Measurements from ENCODE around the gene DLG1. TPM values are rescaled to one million over a fixed set of nuclear protein-coding genes. Genes with fewer than 3 reads are reported as not detected.
A peak's percentile ranks its signal among the peaks of the same experiment; 100 is the strongest.

The DLG1 gene
- total RNA-seq, 1 experiment from 2014 or later, result 111 TPM

- DNase-seq (ENCODE audit: low read depth), result no peak
Observed at GRCh38 chr3:197248341-197248740, 50.1 kb downstream of the DLG1 start.

GRCh38 chr3:197244751-197245150 is 53.7 kb downstream of the DLG1 start:
- DNase-seq (ENCODE audit: low read depth), result no peak

GRCh38 chr3:197242784-197243432 is 55.5 kb downstream of the DLG1 start:
- no peak for DNase-seq (ENCODE audit: low read depth)

- DNase-seq (ENCODE audit: low read depth), result no peak
Observed at GRCh38 chr3:197241173-197241572, 57.2 kb downstream of the DLG1 start.

- DNase-seq (ENCODE audit: low read depth), result no peak
Observed at GRCh38 chr3:197239857-197240256, 58.6 kb downstream of the DLG1 start.

GRCh38 chr3:197238842-197239241 is 59.6 kb downstream of the DLG1 start:
- DNase-seq (ENCODE audit: low read depth), result no peak

GRCh38 chr3:197237897-197238296 is 60.5 kb downstream of the DLG1 start:
- no peak for DNase-seq (ENCODE audit: low read depth)

- no peak for DNase-seq (ENCODE audit: low read depth)
Observed at GRCh38 chr3:197236362-197236761, 62.0 kb downstream of the DLG1 start.

- DNase-seq (ENCODE audit: low read depth), result no peak
Observed at GRCh38 chr3:197234947-197235914, 63.2 kb downstream of the DLG1 start.

- DNase-seq (ENCODE audit: low read depth), result no peak
Observed at GRCh38 chr3:197231321-197231720, 67.1 kb downstream of the DLG1 start.

GRCh38 chr3:197229836-197230235 is 68.6 kb downstream of the DLG1 start:
- no peak for DNase-seq (ENCODE audit: low read depth)

GRCh38 chr3:197229178-197229577 is 69.2 kb downstream of the DLG1 start:
- no peak for DNase-seq (ENCODE audit: low read depth)

- DNase-seq (ENCODE audit: low read depth), result no peak
Observed at GRCh38 chr3:197227780-197228574, 70.4 kb downstream of the DLG1 start.

GRCh38 chr3:197226179-197226578 is 72.2 kb downstream of the DLG1 start:
- no peak for DNase-seq (ENCODE audit: low read depth)

- DNase-seq (ENCODE audit: low read depth), result no peak
Observed at GRCh38 chr3:197225579-197225978, 72.8 kb downstream of the DLG1 start.

- peak; percentile 26 for DNase-seq (ENCODE audit: low read depth)
Observed at GRCh38 chr3:197224034-197224444, 74.4 kb downstream of the DLG1 start.

GRCh38 chr3:197222937-197223370 is 75.5 kb downstream of the DLG1 start:
- DNase-seq (ENCODE audit: low read depth), result no peak

GRCh38 chr3:197219619-197220018 is 78.8 kb downstream of the DLG1 start:
- no peak for DNase-seq (ENCODE audit: low read depth)

GRCh38 chr3:197218210-197218609 is 80.2 kb downstream of the DLG1 start:
- no peak for DNase-seq (ENCODE audit: low read depth)

GRCh38 chr3:197216914-197217313 is 81.5 kb downstream of the DLG1 start:
- no peak for DNase-seq (ENCODE audit: low read depth)

GRCh38 chr3:197216169-197216860 is 82.1 kb downstream of the DLG1 start:
- no peak for DNase-seq (ENCODE audit: low read depth)
